Measurements from ENCODE around the gene APC2. TPM values are rescaled to one million over a fixed set of nuclear protein-coding genes. Genes with fewer than 3 reads are reported as not detected.

Gene APC2
- total RNA-seq, 1 donor from 2014 or later: 1.2 TPM

- Histone ChIP-seq H3K9me3 (no peaks in the 10 kb centered on the region), H3K36me3 (peaks cover 0 to 63% of the 10 kb centered on the region in 2 donors), H3K27me3 (no peaks in the 10 kb centered on the region), H3K27ac (no peak overlapping the region), H3K4me1 (peaks cover 38% of the 10 kb centered on the region), H3K4me3 (no peak overlapping the region)
- intact Hi-C loops (cut with DNase I): no loop called here
- DNase-seq (ENCODE audit: extremely low spot score in 2 of 2): no peak
- TF ChIP-seq POLR2A (IDR thresholded peaks at IDR 0.05): no peak
- no peak for TF ChIP-seq POLR2AphosphoS5 (IDR thresholded peaks at IDR 0.05; ENCODE audit: insufficient read depth in 1 of 2, low read depth in 1 of 2)
- TF ChIP-seq CTCF (IDR thresholded peaks at IDR 0.05): no peak
Measured at GRCh38 chr19:1421218-1421957, 28.5 kb upstream of the APC2 start.

GRCh38 chr19:1421958-1422305 lies 28.0 kb upstream of the APC2 start:
- intact Hi-C loops (cut with DNase I): no loop called here
- Histone ChIP-seq H3K27ac (no peak overlapping the region), H3K9me3 (no peaks in the 10 kb centered on the region), H3K4me3 (no peak overlapping the region), H3K36me3 (peaks cover 0 to 64% of the 10 kb centered on the region in 2 donors), H3K27me3 (no peaks in the 10 kb centered on the region), H3K4me1 (peaks cover 32% of the 10 kb centered on the region)
- TF ChIP-seq POLR2A (IDR thresholded peaks at IDR 0.05): no peak
- TF ChIP-seq POLR2AphosphoS5 (IDR thresholded peaks at IDR 0.05; ENCODE audit: insufficient read depth in 1 of 2, low read depth in 1 of 2): no peak
- no peak for TF ChIP-seq CTCF (IDR thresholded peaks at IDR 0.05)
- DNase-seq (ENCODE audit: extremely low spot score in 2 of 2): no peak

- H3K9me3 ChIP-seq: no peaks in the 10 kb centered on the region
- no peak for DNase-seq (ENCODE audit: extremely low spot score in 2 of 2)
- H3K4me1 ChIP-seq: peaks cover 28% of the 10 kb centered on the region
- peaks cover 0 to 68% of the 10 kb centered on the region in 2 donors for H3K36me3 ChIP-seq
- no peaks in the 10 kb centered on the region for H3K27me3 ChIP-seq
- no peak overlapping the region for H3K27ac ChIP-seq
- intact Hi-C loops (cut with DNase I): no loop called here
- H3K4me3 ChIP-seq: no peak overlapping the region
- TF ChIP-seq CTCF (IDR thresholded peaks at IDR 0.05) (no peak), POLR2A (IDR thresholded peaks at IDR 0.05) (no peak), POLR2AphosphoS5 (IDR thresholded peaks at IDR 0.05; ENCODE audit: insufficient read depth in 1 of 2, low read depth in 1 of 2) (no peak)
Measured at GRCh38 chr19:1422360-1422759, 27.6 kb upstream of the APC2 start.

- H3K36me3 ChIP-seq: peaks cover 0 to 71% of the 10 kb centered on the region in 2 donors
- H3K27me3 ChIP-seq: no peaks in the 10 kb centered on the region
- H3K9me3 ChIP-seq: no peaks in the 10 kb centered on the region
- TF ChIP-seq POLR2A (IDR thresholded peaks at IDR 0.05) (no peak), POLR2AphosphoS5 (IDR thresholded peaks at IDR 0.05; ENCODE audit: insufficient read depth in 1 of 2, low read depth in 1 of 2) (no peak), CTCF (IDR thresholded peaks at IDR 0.05) (no peak)
- no peak overlapping the region for H3K27ac ChIP-seq
- H3K4me1 ChIP-seq: peaks cover 22% of the 10 kb centered on the region
- H3K4me3 ChIP-seq: no peak overlapping the region
- intact Hi-C loops (cut with DNase I): no loop called here
- no peak for DNase-seq (ENCODE audit: extremely low spot score in 2 of 2)
Measured at GRCh38 chr19:1422943-1423342, 27.0 kb upstream of the APC2 start.

GRCh38 chr19:1423436-1424191 lies 26.3 kb upstream of the APC2 start:
- TF ChIP-seq CTCF (IDR thresholded peaks at IDR 0.05) (no peak), POLR2A (IDR thresholded peaks at IDR 0.05) (no peak)
- Histone ChIP-seq H3K4me3 (no peak overlapping the region), H3K27me3 (no peaks in the 10 kb centered on the region), H3K36me3 (peaks cover 0 to 70% of the 10 kb centered on the region in 2 donors), H3K4me1 (peaks cover 19% of the 10 kb centered on the region), H3K9me3 (no peaks in the 10 kb centered on the region), H3K27ac (no peak overlapping the region)
- DNase-seq (ENCODE audit: extremely low spot score in 2 of 2): no peak
- intact Hi-C loops (cut with DNase I): no loop called here
